ENCODE results near the gene ARHGAP26. TPM values are rescaled to one million over a fixed set of nuclear protein-coding genes. Genes with fewer than 3 reads are reported as not detected.
A peak's percentile ranks its signal among the peaks of the same experiment; 100 is the strongest.

The ARHGAP26 gene
- total and polyA plus RNA-seq, 4 donors = 1.8 to 16.7 (median 4.1) TPM

- Histone ChIP-seq H3K9me3 (ENCODE audit: control insufficient read depth in 4 of 4, low read length in 3 of 4) (no peaks in the 10 kb centered on the region), H3K27me3 (ENCODE audit: control insufficient read depth in 4 of 4, insufficient read depth in 4 of 4, low read length in 3 of 4) (no peaks in the 10 kb centered on the region), H3K27ac (ENCODE audit: low read depth in 1 of 2, low read length in 2 of 2) (no peak overlapping the region), H3K9ac (ENCODE audit: low read depth in 1 of 2, low read length in 2 of 2) (no peak overlapping the region), H3K4me3 (ENCODE audit: low read depth in 1 of 3, low read length in 3 of 3) (no peak overlapping the region), H3K36me3 (ENCODE audit: control insufficient read depth in 4 of 4, insufficient read depth in 3 of 4, low read depth in 1 of 4, low read length in 3 of 4) (no peaks in the 10 kb centered on the region), H3K4me1 (ENCODE audit: control insufficient read depth in 4 of 4, insufficient read depth in 4 of 4, low read length in 3 of 4) (peaks cover 0 to 3% (median 0%) of the 10 kb centered on the region in 4 donors)
- 83% methylated on average over 8 of the region's 8 CpGs for WGBS
- no peak for DNase-seq (ENCODE audit: low spot score)
- no peak for TF ChIP-seq GABPA (IDR thresholded peaks at IDR 0.05 in 1 of 2, conservative IDR thresholded peaks at IDR 0.05 in 1 of 2)
- TF ChIP-seq NR2F2 (IDR thresholded peaks at IDR 0.05) = no peak
- no peak for TF ChIP-seq TAF1 (conservative IDR thresholded peaks at IDR 0.05)
- no peak for TF ChIP-seq JUND (IDR thresholded peaks at IDR 0.05)
- TF ChIP-seq, protein P1, sequence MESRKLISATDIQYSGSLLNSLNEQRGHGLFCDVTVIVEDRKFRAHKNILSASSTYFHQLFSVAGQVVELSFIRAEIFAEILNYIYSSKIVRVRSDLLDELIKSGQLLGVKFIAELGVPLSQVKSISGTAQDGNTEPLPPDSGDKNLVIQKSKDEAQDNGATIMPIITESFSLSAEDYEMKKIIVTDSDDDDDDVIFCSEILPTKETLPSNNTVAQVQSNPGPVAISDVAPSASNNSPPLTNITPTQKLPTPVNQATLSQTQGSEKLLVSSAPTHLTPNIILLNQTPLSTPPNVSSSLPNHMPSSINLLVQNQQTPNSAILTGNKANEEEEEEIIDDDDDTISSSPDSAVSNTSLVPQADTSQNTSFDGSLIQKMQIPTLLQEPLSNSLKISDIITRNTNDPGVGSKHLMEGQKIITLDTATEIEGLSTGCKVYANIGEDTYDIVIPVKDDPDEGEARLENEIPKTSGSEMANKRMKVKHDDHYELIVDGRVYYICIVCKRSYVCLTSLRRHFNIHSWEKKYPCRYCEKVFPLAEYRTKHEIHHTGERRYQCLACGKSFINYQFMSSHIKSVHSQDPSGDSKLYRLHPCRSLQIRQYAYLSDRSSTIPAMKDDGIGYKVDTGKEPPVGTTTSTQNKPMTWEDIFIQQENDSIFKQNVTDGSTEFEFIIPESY (IDR thresholded peaks at IDR 0.05) = no peak
- no peak for TF ChIP-seq EGR1 (IDR thresholded peaks at IDR 0.05; ENCODE audit: low read depth in 2 of 2)
- no peak for TF ChIP-seq RXRA (IDR thresholded peaks at IDR 0.05)
- TF ChIP-seq FOXA1 (IDR thresholded peaks at IDR 0.05) = no peak
- no peak for TF ChIP-seq MAX (IDR thresholded peaks at IDR 0.05)
These were observed 111.1 kb downstream of the ARHGAP26 start for GRCh38 chr5:142881076-142881783.

DNA sequence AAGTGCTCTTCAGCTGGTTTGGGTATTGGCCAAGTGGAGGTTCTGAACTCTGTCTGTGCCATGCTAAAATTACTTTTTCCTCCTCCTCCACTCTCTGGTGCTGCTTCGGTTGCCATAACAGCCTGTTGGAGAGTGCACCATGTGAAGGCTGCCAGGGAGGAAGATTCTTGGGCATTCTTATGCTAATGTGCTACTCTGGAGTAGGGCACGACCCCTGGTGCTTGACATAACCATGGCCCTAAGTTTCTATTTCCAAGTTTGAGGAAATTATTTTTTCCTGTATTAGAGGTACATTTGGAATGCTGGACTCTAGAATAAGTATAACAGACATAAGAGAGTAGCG is 111.6 kb downstream of the ARHGAP26 start:
- Histone ChIP-seq H3K4me3 (ENCODE audit: low read depth in 1 of 3, low read length in 3 of 3) (no peak overlapping the region), H3K36me3 (ENCODE audit: control insufficient read depth in 4 of 4, insufficient read depth in 3 of 4, low read depth in 1 of 4, low read length in 3 of 4) (no peaks in the 10 kb centered on the region), H3K9me3 (ENCODE audit: control insufficient read depth in 4 of 4, low read length in 3 of 4) (no peaks in the 10 kb centered on the region), H3K4me1 (ENCODE audit: control insufficient read depth in 4 of 4, insufficient read depth in 4 of 4, low read length in 3 of 4) (peaks cover 0 to 5% (median 1%) of the 10 kb centered on the region in 4 donors), H3K9ac (ENCODE audit: low read depth in 1 of 2, low read length in 2 of 2) (no peak overlapping the region), H3K27me3 (ENCODE audit: control insufficient read depth in 4 of 4, insufficient read depth in 4 of 4, low read length in 3 of 4) (no peaks in the 10 kb centered on the region), H3K27ac (ENCODE audit: low read depth in 1 of 2, low read length in 2 of 2) (no peak overlapping the region)
- WGBS = 91% methylated on average over 3 of the region's 3 CpGs
- no peak for DNase-seq (ENCODE audit: low spot score)
- TF ChIP-seq TAF1 (conservative IDR thresholded peaks at IDR 0.05) = no peak
- no peak for TF ChIP-seq NR2F2 (IDR thresholded peaks at IDR 0.05)
- TF ChIP-seq, protein P1 (IDR thresholded peaks at IDR 0.05) = no peak
- TF ChIP-seq YY1 (IDR thresholded peaks at IDR 0.05) = no peak
- TF ChIP-seq HNF4G (IDR thresholded peaks at IDR 0.05) = no peak
- TF ChIP-seq ATF3 (IDR thresholded peaks at IDR 0.05) = no peak
- no peak for TF ChIP-seq FOXA2 (IDR thresholded peaks at IDR 0.05)
- no peak for TF ChIP-seq SP1 (IDR thresholded peaks at IDR 0.05)
- TF ChIP-seq FOXA1 (IDR thresholded peaks at IDR 0.05) = no peak

DNA sequence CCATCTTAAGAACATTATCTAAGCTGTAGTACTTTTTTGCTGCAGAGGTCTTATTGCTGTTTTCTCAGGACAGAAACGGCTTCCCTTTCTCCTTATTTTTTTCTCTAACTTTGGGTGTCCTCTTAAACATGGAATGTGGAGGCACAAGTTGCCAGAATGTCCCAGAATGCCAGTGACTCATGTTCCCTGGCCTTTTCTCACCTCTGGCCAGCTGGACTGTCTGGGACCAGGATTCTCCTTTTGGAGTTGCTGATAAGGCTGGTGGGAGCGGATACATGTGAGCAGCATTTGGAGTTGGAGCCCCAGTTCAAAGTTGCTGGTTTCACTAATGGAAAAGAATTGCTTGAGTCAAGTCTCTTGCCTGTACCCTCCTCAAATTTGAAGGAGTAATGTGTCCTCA is 112.8 kb downstream of the ARHGAP26 start:
- no peak for DNase-seq (ENCODE audit: low spot score)
- Histone ChIP-seq H3K27me3 (ENCODE audit: control insufficient read depth in 4 of 4, insufficient read depth in 4 of 4, low read length in 3 of 4) (no peaks in the 10 kb centered on the region), H3K4me3 (ENCODE audit: low read depth in 1 of 3, low read length in 3 of 3) (no peak overlapping the region), H3K27ac (ENCODE audit: low read depth in 1 of 2, low read length in 2 of 2) (peak overlapping the region in 1 of 2 donors; percentile 8), H3K9ac (ENCODE audit: low read depth in 1 of 2, low read length in 2 of 2) (no peak overlapping the region), H3K9me3 (ENCODE audit: control insufficient read depth in 4 of 4, low read length in 3 of 4) (no peaks in the 10 kb centered on the region), H3K36me3 (ENCODE audit: control insufficient read depth in 4 of 4, insufficient read depth in 3 of 4, low read depth in 1 of 4, low read length in 3 of 4) (no peaks in the 10 kb centered on the region), H3K4me1 (ENCODE audit: control insufficient read depth in 4 of 4, insufficient read depth in 4 of 4, low read length in 3 of 4) (peaks cover 0 to 5% (median 2%) of the 10 kb centered on the region in 4 donors)
- TF ChIP-seq SP1 (IDR thresholded peaks at IDR 0.05) (peak; percentile 21), TAF1 (conservative IDR thresholded peaks at IDR 0.05) (no peak), HNF4A (conservative IDR thresholded peaks at IDR 0.05) (no peak), EGR1 (IDR thresholded peaks at IDR 0.05; ENCODE audit: low read depth in 2 of 2) (no peak), JUND (IDR thresholded peaks at IDR 0.05) (peak; percentile 72 to 73), NR2F2 (IDR thresholded peaks at IDR 0.05) (peak; percentile 91), ATF3 (IDR thresholded peaks at IDR 0.05) (no peak), RAD21 (IDR thresholded peaks at IDR 0.05) (no peak), CTCF (IDR thresholded peaks at IDR 0.05; ENCODE audit: low read depth, low read length, missing input control) (no peak)
- 67% methylated on average over 2 of the region's 2 CpGs for WGBS

Data from liver (tissue), 9 donors.